Keratinocyte (primary cell): ENCODE data around the gene LAPTM5. TPM values are rescaled to one million over a fixed set of nuclear protein-coding genes. Genes with fewer than 3 reads are reported as not detected.

Experiments
- DNase-seq: peaks from one replicate; pipeline ENCODE4 v3.0.0-alpha.2; 2011; ENCODE audit warnings: low read depth, missing footprints, low spot score
- FAIRE-seq: peaks from 2 replicates; lab custom pipeline; 2011; peaks lifted over from hg19 to GRCh38; lab: Jason Lieb, UNC
- H2AFZ ChIP-seq: 2 replicates; pipeline ENCODE4 v1.6.0; 2012; ENCODE audit warnings: low read length, control low read depth, inconsistent platforms; ENCODE audit not compliant: control insufficient read depth
- H3K27ac ChIP-seq: 2 replicates; pipeline ENCODE4 v1.5.1; 2011; ENCODE audit warnings: low read length; ENCODE audit not compliant: control insufficient read depth, insufficient read depth
- H3K27me3 ChIP-seq: 3 replicates; pipeline ENCODE4 v1.6.0; 2011; ENCODE audit warnings: low read length; ENCODE audit not compliant: control insufficient read depth, insufficient read depth; ENCODE audit errors: extremely low read depth
- H3K36me3 ChIP-seq, 2 experiments: 2 replicates in 1 of 2; 3 replicates in 1 of 2; pipeline ENCODE4 v1.5.1; 2011; ENCODE audit warnings: low read length in 2 of 2, mild to moderate bottlenecking in 1 of 2; ENCODE audit not compliant: control insufficient read depth in 2 of 2, insufficient read depth in 2 of 2; ENCODE audit errors: extremely low read depth in 1 of 2
- H3K4me1 ChIP-seq: 3 replicates; pipeline ENCODE4 v1.5.1; 2011; ENCODE audit warnings: low read length; ENCODE audit not compliant: control insufficient read depth, insufficient read depth; ENCODE audit errors: extremely low read depth
- H3K4me2 ChIP-seq: 3 replicates; pipeline ENCODE4 v1.6.0; 2011; ENCODE audit warnings: low read depth, low read length; ENCODE audit not compliant: control insufficient read depth, insufficient read depth; ENCODE audit errors: extremely low read depth
- H3K4me3 ChIP-seq, 3 experiments: fragments of 200-600 bp in 1 of 3; sonication (generic) in 1 of 3; 2 replicates in 2 of 3; 3 replicates in 1 of 3; pipeline ENCODE4 v1.5.1; 2011 to 2016; ENCODE audit warnings: low read length in 3 of 3, mild to moderate bottlenecking in 3 of 3, control low read depth in 2 of 3, inconsistent platforms in 1 of 3, low read depth in 1 of 3, mixed read lengths in 1 of 3, mixed run types in 1 of 3, moderate library complexity in 1 of 3; ENCODE audit not compliant: control insufficient read depth in 2 of 3, insufficient read depth in 2 of 3; ENCODE audit errors: extremely low read depth in 1 of 3
- H3K79me2 ChIP-seq: 2 replicates; pipeline ENCODE4 v1.6.0; 2012; ENCODE audit warnings: low read length; ENCODE audit not compliant: control insufficient read depth, insufficient read depth
- H3K9ac ChIP-seq: 3 replicates; pipeline ENCODE4 v1.6.0; 2011; ENCODE audit warnings: low read length; ENCODE audit not compliant: control insufficient read depth, insufficient read depth; ENCODE audit errors: extremely low read depth
- H3K9me1 ChIP-seq: 3 replicates; pipeline ENCODE4 v1.6.0; 2011; ENCODE audit warnings: low read length; ENCODE audit not compliant: control insufficient read depth, insufficient read depth; ENCODE audit errors: extremely low read depth
- H3K9me3 ChIP-seq: 2 replicates; pipeline ENCODE4 v1.5.1; 2012; ENCODE audit warnings: low read depth, low read length; ENCODE audit not compliant: control insufficient read depth
- H4K20me1 ChIP-seq: 3 replicates; pipeline ENCODE4 v1.6.0; 2011; ENCODE audit warnings: low read length; ENCODE audit not compliant: control insufficient read depth, insufficient read depth; ENCODE audit errors: extremely low read depth
- CTCF ChIP-seq, 3 experiments: IDR thresholded peaks in 1 of 3; conservative IDR thresholded peaks in 1 of 3; optimal IDR thresholded peaks in 1 of 3; 2 replicates in 2 of 3; 3 replicates in 1 of 3; pipeline versions ENCODE3 to v1.5.1; 2011; ENCODE audit warnings: low read length in 3 of 3, mild to moderate bottlenecking in 3 of 3, moderate library complexity in 2 of 3, control low read depth in 1 of 3, inconsistent platforms in 1 of 3; ENCODE audit not compliant: insufficient read depth in 2 of 3; ENCODE audit errors: extremely low read depth in 1 of 3
- EZH2 ChIP-seq: IDR thresholded peaks from one replicate; pipeline ENCODE4 v1.6.1; 2012; ENCODE audit warnings: inconsistent platforms, mild to moderate bottlenecking, low read length, moderate library complexity
- dilution Hi-C: fragments of 300-500 bp; cut with MboI; formaldehyde crosslinking; loops from one replicate; pipeline ENCODE4 v1.7.0; 2020; ENCODE audit warnings: low sequenced_read_pairs; ENCODE audit not compliant: extremely low pct_ligation_motif_present
- polyA plus RNA-seq, 5 experiments: library from polyadenylated mRNA; depleted of rRNA in 3 of 5; stranded (reverse) in 3 of 5; stranded (forward) in 1 of 5; unstranded in 1 of 5; fragments of >200 nt; gene quantifications; 1 replicate in 1 of 5; 2 replicates in 3 of 5; 3 replicates in 1 of 5; pipeline versions ENCODE4 v1.2.1 to v1.2.3, GENCODE V29; 2011 to 2012; ENCODE audit warnings: missing spikeins in 2 of 5, low read depth in 1 of 5, low replicate concordance in 1 of 5

LAPTM5 gene
- polyA plus RNA-seq, 1 donor (not counting 4 experiments of a cell fraction or from before 2014, with no cell fraction given) = 0.18 TPM

- no peak for TF ChIP-seq EZH2
- no peak for TF ChIP-seq CTCF (optimal IDR thresholded peaks at IDR 0.05 in 1 of 3, IDR thresholded peaks at IDR 0.05 in 1 of 3, conservative IDR thresholded peaks at IDR 0.05 in 1 of 3; ENCODE audit: extremely low read depth in 1 of 3, insufficient read depth in 2 of 3, low read length in 3 of 3)
- no peaks in the 10 kb centered on the region for H3K4me1 ChIP-seq
- H3K9me1 ChIP-seq = no peaks in the 10 kb centered on the region
- H3K27ac ChIP-seq = no peak overlapping the region
- H3K4me2 ChIP-seq = no peak overlapping the region
- peaks cover 3% of the 10 kb centered on the region for H3K9me3 ChIP-seq
- no peaks in the 10 kb centered on the region for H3K79me2 ChIP-seq
- FAIRE-seq (no peak), DNase-seq (no peak)
- no peaks in the 10 kb centered on the region for H3K27me3 ChIP-seq
- dilution Hi-C loops = no loop called here
- no peaks in the 10 kb centered on the region for H4K20me1 ChIP-seq
- no peak overlapping the region for H2AFZ ChIP-seq
- no peak overlapping the region for H3K4me3 ChIP-seq
- no peaks in the 10 kb centered on the region for H3K36me3 ChIP-seq
- no peak overlapping the region for H3K9ac ChIP-seq
These were observed 23.0 kb downstream of the LAPTM5 start for GRCh38 chr1:30734580-30734979.

- DNase-seq (no peak), FAIRE-seq (no peak)
- Histone ChIP-seq H3K4me1 (no peaks in the 10 kb centered on the region), H2AFZ (no peak overlapping the region), H3K27ac (no peak overlapping the region), H3K4me2 (no peak overlapping the region), H3K4me3 (no peak overlapping the region), H3K9me1 (no peaks in the 10 kb centered on the region), H3K9ac (no peak overlapping the region), H4K20me1 (no peaks in the 10 kb centered on the region), H3K9me3 (peaks cover 3% of the 10 kb centered on the region), H3K36me3 (no peaks in the 10 kb centered on the region), H3K79me2 (no peaks in the 10 kb centered on the region), H3K27me3 (no peaks in the 10 kb centered on the region)
- dilution Hi-C loops = no loop called here
- TF ChIP-seq EZH2 = no peak
- no peak for TF ChIP-seq CTCF (optimal IDR thresholded peaks at IDR 0.05 in 1 of 3, IDR thresholded peaks at IDR 0.05 in 1 of 3, conservative IDR thresholded peaks at IDR 0.05 in 1 of 3; ENCODE audit: extremely low read depth in 1 of 3, insufficient read depth in 2 of 3, low read length in 3 of 3)
These were observed 23.5 kb downstream of the LAPTM5 start for GRCh38 chr1:30734106-30734505.
